HG03457 (cell line): ENCODE data around the gene ARHGEF4.
"Not testable (repeated sequence)": the region's sequence is repeated elsewhere in the genome, so short reads cannot be mapped to it uniquely, and the experiment has no call there.

Source experiments
- ATAC-seq: cut with Tn5 transposase; IDR thresholded peaks from one replicate; pipeline ENCODE4 v1.9.1; 2021; ENCODE audit warnings: moderate number of reproducible peaks; ENCODE audit not compliant: unreplicated experiment

The ARHGEF4 gene

DNA sequence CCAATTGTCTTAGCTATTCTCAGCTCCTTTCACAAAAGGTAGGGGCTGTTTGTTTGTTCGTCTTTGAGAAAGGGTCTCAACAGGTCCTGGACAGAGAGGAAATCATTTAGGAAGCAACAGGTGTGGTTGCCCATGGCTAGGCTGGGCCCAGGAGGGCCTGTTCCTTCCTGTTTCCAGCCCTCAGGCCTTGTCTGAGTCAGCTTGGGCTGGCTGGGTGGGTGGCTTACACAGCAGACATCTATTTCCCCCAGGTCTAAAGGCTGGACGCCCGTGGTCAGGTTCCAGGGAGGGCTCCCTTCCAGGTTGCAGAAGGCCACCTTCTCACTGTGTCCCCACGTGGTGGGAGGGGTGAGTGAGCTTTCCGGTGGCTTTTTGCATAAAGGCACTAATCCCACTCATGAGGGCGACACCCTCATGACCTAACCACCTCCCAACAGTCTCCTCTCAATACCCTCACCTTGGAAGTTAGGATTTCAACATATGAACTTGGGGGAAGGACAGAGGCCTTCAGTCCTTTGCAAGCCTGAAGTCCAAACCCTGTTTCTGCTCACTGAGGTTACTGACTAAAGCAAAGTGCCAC, 45.5 kb downstream of the ARHGEF4 start:
- no peak for ATAC-seq

GRCh38 chr2:130882991-130883390, 46.3 kb downstream of the ARHGEF4 start:
- no peak for ATAC-seq

DNA sequence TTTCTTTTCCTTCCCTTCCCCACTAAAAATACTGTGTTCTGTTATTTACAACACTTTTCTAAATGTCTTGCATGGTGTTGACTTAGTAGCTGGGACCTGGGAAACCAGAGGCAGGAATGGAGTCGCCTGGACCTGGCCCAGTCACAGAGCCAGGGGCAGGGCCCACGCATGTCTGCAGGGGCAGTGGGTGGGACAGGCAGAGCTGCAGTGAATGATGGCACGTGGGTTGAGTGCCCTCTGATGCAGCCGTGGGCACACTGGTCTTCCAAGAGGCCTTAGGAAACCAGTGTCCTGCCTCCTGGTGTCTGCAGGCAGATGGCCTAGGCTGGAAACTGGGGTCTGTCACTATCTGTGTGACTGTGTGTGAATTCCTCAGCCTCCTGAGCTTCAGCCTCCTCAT, 46.8 kb downstream of the ARHGEF4 start:
- no peak for ATAC-seq

DNA sequence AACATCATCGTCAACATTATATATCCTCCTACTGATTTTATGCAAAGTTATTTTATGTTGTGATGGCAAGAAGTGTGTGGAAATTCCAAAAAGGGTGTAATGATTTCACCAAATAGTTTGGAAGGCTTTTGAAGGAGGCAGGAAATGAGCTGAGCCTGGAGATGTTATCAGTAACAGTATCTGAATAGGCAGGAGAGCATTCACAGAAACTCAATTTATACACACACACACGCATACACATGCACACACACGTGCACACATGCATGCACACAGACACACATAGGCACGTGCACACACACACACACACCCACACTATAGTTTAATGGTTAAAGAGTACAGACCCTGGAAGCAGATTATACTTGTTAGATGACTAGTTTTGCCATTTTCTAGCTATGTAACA, 47.3 kb downstream of the ARHGEF4 start:
- no peak for ATAC-seq

DNA sequence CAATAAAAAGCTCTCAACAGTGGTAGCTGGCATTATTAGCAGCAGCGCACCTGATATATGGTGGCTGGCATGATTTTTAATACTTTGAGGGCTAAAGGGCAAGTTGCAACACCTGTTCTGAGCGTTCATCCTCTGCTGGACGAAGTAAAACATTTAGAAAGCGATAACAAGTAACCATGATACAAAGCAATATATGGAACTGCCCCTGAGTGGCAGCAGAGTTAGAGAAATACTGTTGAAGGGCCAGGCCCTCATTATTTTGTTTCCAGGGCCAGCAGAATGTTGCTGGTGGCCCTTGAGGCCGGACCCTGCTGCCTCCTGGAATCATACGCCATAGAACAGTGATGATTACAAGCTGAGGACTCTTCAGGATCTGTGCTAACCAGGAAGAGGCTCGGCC, 47.8 kb downstream of the ARHGEF4 start:
- ATAC-seq, result no peak

DNA sequence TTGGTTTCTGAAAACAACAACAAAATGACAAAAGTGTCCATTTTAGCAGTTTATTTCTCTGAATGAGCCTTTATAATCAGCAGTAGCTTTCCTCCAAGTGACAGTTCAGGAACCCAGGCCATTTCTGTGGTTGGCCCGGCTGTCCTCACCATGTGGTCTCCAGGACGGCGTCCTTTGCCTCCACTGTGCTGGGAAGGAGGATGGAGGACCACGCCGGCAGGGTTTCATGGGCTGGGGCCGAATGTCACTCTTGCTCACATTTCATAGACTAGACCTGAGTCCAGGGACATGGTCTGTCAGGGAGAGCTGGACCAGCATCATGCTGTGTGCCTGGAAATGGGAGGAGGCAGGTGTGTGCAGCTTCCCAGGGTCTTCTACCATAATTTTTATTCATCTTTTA, 50.9 kb downstream of the ARHGEF4 start:
- no peak for ATAC-seq

GRCh38 chr2:130890941-130891669, 54.4 kb downstream of the ARHGEF4 start:
- no peak for ATAC-seq

DNA sequence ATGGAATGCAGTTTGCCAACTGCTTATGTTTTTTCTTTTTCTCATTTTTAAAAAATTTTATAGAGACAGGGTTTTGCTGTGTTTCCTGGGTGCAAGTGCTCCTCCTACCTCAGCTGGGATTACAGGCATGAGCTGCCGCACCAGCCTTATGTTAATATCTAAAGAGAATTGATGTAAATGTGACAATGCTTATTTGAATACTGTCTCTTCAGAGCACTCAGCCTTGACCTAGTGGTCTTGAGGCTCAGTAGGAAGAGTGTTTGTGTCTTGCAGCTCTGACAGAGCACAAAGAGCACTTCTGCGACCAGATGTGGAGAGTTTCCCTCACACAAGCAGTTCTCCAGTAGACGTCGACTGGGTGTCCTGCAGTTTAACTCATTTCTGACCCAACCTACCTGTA, 55.3 kb downstream of the ARHGEF4 start:
- ATAC-seq, result no peak

GRCh38 chr2:130892793-130893785, 56.4 kb downstream of the ARHGEF4 start:
- no peak for ATAC-seq

GRCh38 chr2:130894326-130894942, 57.7 kb downstream of the ARHGEF4 start:
- ATAC-seq, result no peak

DNA sequence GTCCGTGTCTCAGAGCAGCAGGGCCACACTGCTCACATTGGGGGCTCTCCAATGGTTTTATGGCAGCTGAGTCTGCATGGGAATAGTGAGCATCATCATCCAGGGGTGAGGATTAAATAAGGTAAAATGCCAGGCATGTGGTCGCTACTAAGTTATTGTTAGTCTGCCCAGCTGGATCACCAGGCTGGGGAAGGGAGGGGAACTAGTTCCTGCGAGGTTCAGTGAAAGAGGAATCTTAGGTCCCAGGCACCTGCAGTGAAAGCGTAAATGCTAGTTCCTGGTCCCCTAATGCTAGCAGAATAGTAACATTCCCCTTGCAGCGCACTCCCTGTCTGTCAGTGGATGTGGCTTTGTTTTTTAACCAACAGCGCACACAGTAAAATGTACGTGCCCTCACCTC, 60.1 kb downstream of the ARHGEF4 start:
- no peak for ATAC-seq

- no peak for ATAC-seq
These were observed 61.8 kb downstream of the ARHGEF4 start for GRCh38 chr2:130898553-130898952.

DNA sequence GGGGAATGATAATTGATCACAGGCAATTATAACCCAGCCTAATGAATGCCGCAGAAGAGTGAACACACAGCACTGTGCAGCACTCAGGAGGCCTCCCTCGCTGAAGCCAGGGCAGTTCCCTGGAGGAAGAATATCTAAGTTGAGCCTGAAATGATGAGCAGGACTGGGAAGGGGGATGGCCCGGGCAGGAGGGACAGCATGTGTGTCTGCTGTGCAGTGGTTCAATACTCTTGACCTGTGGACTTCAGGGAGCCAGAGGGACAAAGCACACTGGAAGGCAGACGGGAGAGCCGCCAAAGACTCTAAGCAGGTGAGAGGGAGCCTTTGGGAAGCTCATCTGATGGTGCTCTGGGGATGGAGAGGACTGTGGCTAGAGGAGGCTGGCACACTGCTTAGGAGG, 62.6 kb downstream of the ARHGEF4 start:
- ATAC-seq, result no peak

DNA sequence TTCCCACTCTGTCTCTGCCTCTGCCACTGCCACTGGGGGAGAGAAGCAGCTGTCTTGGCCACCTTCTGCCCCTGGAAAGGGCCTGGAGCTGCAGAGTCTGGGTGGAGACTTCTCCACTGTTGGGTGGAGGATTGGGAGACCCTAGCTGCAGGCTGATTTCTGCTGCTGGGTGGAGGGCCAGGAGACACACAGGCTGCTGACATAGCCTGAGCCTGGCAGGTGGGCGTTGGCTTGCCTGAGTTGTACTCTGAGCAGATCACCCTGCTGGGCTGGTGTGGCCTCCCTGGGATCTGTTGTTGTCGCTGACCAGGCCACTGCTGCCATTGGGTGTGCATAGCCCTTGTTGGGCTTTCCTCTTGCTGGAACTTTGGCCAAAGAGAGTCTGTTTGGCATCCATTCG, 64.3 kb downstream of the ARHGEF4 start:
- ATAC-seq, result no peak

DNA sequence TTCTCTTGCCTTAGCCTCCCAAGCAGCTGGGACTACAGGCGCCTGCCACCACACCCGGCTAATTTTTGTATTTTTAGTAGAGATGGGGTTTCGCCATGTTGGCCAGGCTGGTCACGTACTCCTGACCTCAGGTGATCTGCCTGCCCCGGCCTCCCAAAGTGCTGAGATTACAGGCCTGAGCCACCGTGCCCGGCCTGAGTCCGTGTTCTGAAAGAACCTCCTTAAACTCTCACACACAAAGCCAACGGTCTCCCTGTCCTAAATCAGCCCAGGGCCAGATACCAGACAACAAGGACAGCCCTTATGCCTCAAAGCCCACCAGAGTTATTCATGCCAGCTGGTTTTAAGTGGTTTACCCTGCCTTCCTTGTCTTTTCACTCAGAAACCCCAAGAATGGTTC, 64.9 kb downstream of the ARHGEF4 start:
- ATAC-seq, result not testable (repeated sequence)

DNA sequence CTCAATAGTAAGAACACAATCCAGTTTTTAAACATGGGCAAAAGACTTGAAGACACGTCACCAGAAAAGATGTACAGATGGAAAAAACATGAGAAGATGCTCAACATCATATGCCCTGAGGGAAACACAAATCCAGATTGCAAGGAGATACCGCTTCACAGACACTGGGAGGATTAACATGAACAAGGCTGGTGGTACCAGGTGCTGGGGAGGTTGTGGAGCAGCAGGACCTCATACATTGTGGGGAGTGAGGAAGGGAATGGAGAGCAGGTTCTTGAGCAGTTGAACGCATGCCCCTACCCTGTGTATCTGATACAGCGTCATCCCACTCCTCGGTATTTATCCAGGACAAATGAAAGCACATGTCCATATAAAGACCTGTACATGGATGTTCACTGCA, 72.1 kb downstream of the ARHGEF4 start:
- ATAC-seq, result no peak

GRCh38 chr2:130910931-130911330, 74.2 kb downstream of the ARHGEF4 start:
- ATAC-seq, result no peak

DNA sequence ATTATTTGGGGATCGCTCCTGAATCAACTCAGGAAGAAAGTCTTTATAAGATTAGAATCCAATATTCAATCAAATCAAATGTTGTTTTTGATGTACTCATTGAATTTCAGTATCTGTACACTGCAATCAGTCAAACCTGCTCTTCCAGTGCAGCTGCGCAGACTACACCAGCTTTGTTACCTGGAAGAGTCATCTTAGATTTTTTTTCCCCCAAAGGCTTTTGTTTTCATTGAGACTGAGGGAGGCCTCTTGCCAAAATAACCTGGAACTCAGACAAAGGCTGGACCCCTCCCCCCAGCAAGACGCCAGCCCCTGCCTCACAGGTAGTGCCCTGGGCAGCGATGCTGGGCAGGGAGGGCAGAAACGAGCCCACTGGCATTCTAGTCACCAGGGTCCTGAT, 74.8 kb downstream of the ARHGEF4 start:
- no peak for ATAC-seq

GRCh38 chr2:130911996-130912395, 75.3 kb downstream of the ARHGEF4 start:
- no peak for ATAC-seq

DNA sequence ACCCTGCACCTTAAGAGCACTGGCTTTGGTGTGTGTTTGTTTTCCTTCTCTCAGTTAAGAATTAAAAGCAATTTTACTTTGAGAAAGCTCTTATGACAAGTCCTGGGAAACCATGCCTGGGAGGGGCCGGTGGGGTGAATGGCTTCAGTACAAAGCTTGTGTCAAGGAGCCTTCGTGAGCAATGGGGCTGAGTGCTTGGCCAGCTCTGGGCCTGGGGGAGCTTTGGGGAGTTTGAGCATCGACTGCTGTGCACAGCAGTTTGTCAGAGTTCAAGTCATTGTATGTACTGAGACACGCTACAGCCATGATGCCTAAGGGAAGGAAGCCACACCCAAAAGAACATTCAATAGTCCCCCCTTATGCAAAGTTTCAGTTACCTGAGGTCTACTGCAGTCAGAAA, 75.8 kb downstream of the ARHGEF4 start:
- no peak for ATAC-seq

GRCh38 chr2:130913891-130914290, 77.2 kb downstream of the ARHGEF4 start:
- no peak for ATAC-seq
